K562 (cell line): ENCODE data around the gene AIF1L. TPM values are rescaled to one million over a fixed set of nuclear protein-coding genes. Genes with fewer than 3 reads are reported as not detected.

ENCODE experiments used
- ATAC-seq: fragments of 200-7000 bp; cut with Tn5 transposase; 3 replicates; pipeline ENCODE4 v1.9.1; 2020; ENCODE audit warnings: moderate library complexity
- BruUV-seq: library from RNA; stranded (reverse); fragments of 400-500 nt; replicated peaks from 2 replicates; lab custom pipeline; 2021; lab: Mats Ljungman, UMichigan
- CTCF ChIA-PET: fragments of 300-600 bp; formaldehyde crosslinking; extraction: SDS; loops from one replicate; lab custom pipeline; 2021; ENCODE audit warnings: low intra/inter-chr PET ratio; lab: Yijun Ruan, JAX
- POLR2A ChIA-PET: fragments of 300-600, 350-650 bp; sonication (Branson Sonifier 250); formaldehyde crosslinking; extraction: SDS; loops from one replicate; lab custom pipeline; 2021; ENCODE audit warnings: antibody characterized with exemption, inconsistent platforms; lab: Yijun Ruan, JAX
- DNase-seq, 4 experiments: peaks; one replicate each; pipeline versions ENCODE4 v3.0.0 to v3.0.0-alpha.2; 2011 to 2018; ENCODE audit warnings: low spot score in 3 of 4, mixed read lengths in 3 of 4; ENCODE audit errors: extremely low read depth in 1 of 4
- FAIRE-seq: peaks from 2 replicates; lab custom pipeline; 2011; peaks lifted over from hg19 to GRCh38; lab: Jason Lieb, UNC
- H2AFZ ChIP-seq: 2 replicates; pipeline ENCODE4 v1.6.0; 2011; ENCODE audit warnings: low read depth, low read length, control low read depth, inconsistent platforms
- H3K27ac ChIP-seq: fragments of 200-600 bp; 3 replicates; pipeline ENCODE4 v1.8.0; 2011; ENCODE audit warnings: low read depth, mild to moderate bottlenecking, control low read depth, inconsistent platforms, low read length, moderate library complexity, mixed read lengths; ENCODE audit errors: extremely low read depth
- H3K27me3 ChIP-seq, 2 experiments: fragments of 300-600 bp in 1 of 2; 2 replicates in 1 of 2; 3 replicates in 1 of 2; pipeline versions ENCODE4 v1.6.0 to v1.8.0; 2011; ENCODE audit warnings: inconsistent platforms in 2 of 2, low read length in 2 of 2, mild to moderate bottlenecking in 1 of 2, mixed read lengths in 1 of 2, moderate library complexity in 1 of 2; ENCODE audit not compliant: control insufficient read depth in 2 of 2, insufficient read depth in 2 of 2
- H3K36me3 ChIP-seq: fragments of 300-600 bp; 3 replicates; pipeline ENCODE4 v1.8.0; 2011; ENCODE audit warnings: mild to moderate bottlenecking, low read length, inconsistent platforms; ENCODE audit not compliant: control insufficient read depth, insufficient read depth
- H3K4me1 ChIP-seq, 2 experiments: fragments of 200-600 bp in 1 of 2; replicated peaks in 1 of 2; 2 replicates in 1 of 2; 3 replicates in 1 of 2; pipeline versions ENCODE4 v1.5.1 to v1.8.0; 2011; ENCODE audit warnings: inconsistent platforms in 2 of 2, low read length in 2 of 2, mild to moderate bottlenecking in 1 of 2, mixed read lengths in 1 of 2, moderate library complexity in 1 of 2; ENCODE audit not compliant: control insufficient read depth in 2 of 2, insufficient read depth in 2 of 2
- H3K4me2 ChIP-seq: 2 replicates; pipeline ENCODE4 v1.6.1; 2011; ENCODE audit warnings: low read length, control low read depth, inconsistent platforms, mixed read lengths; ENCODE audit not compliant: insufficient read depth
- H3K4me3 ChIP-seq: fragments of 200-600 bp; sonication (generic), shearing (Covaris generic); 2 replicates; pipeline ENCODE4 v1.5.1; 2016; ENCODE audit warnings: control low read depth, inconsistent platforms
- H3K79me2 ChIP-seq: fragments of 200-600 bp; 3 replicates; pipeline ENCODE4 v1.8.0; 2011; ENCODE audit warnings: low read length, inconsistent platforms; ENCODE audit not compliant: control insufficient read depth, insufficient read depth
- H3K9ac ChIP-seq, 2 experiments: 2 replicates each; pipeline versions ENCODE4 v1.6.0 to v1.6.1; 2011; ENCODE audit warnings: low read depth in 2 of 2, low read length in 2 of 2, control low read depth in 1 of 2, inconsistent platforms in 1 of 2, mild to moderate bottlenecking in 1 of 2, mixed read lengths in 1 of 2; ENCODE audit not compliant: insufficient read depth in 1 of 2
- H3K9me1 ChIP-seq: one replicate; pipeline ENCODE4 v1.6.0; 2011; ENCODE audit warnings: inconsistent platforms, mild to moderate bottlenecking, low read length, moderate library complexity; ENCODE audit not compliant: control insufficient read depth, insufficient read depth
- H3K9me3 ChIP-seq: replicated peaks from 2 replicates; pipeline ENCODE4 v1.5.1; 2011; ENCODE audit warnings: low read depth, low read length, inconsistent platforms; ENCODE audit not compliant: control insufficient read depth, insufficient read depth
- H4K20me1 ChIP-seq: replicated peaks from 2 replicates; pipeline ENCODE4 v1.6.1; 2011; ENCODE audit warnings: low read length, inconsistent platforms, mixed read lengths; ENCODE audit not compliant: control insufficient read depth, insufficient read depth
- KAT7 ChIP-seq: sonication (generic); formaldehyde crosslinking; IDR thresholded peaks from 2 replicates; pipeline ENCODE4 v1.8.0; 2022; ENCODE audit warnings: missing genetic modification reagents, mild to moderate bottlenecking, borderline replicate concordance
- MYC ChIP-seq, 2 experiments: fragments of 250-450 bp in 1 of 2; sonication (Bioruptor Pico) in 1 of 2; IDR thresholded peaks; 2 replicates each; pipeline versions ENCODE4 v1.5.1 to v1.6.1; 2012 to 2021; ENCODE audit warnings: low read depth in 2 of 2, borderline replicate concordance in 1 of 2, improper control_type of control experiment in 1 of 2, low read length in 1 of 2, mild to moderate bottlenecking in 1 of 2, moderate library complexity in 1 of 2
- PTBP1 ChIP-seq: fragments of 200-400 bp; formaldehyde crosslinking; IDR thresholded peaks from 2 replicates; pipeline ENCODE4 v1.6.1; 2017; ENCODE audit warnings: low read depth, low read length
- RREB1 ChIP-seq: fragments of 250-450 bp; sonication (Bioruptor Pico); IDR thresholded peaks from 2 replicates; pipeline ENCODE4 v1.4.0; 2020
- ZFP30 ChIP-seq: fragments of 250-450 bp; sonication (Bioruptor Pico); IDR thresholded peaks from 2 replicates; pipeline ENCODE4 v1.8.0; 2022; ENCODE audit warnings: moderate library complexity, mild to moderate bottlenecking, inconsistent platforms, borderline replicate concordance
- ZNF407 ChIP-seq: fragments of 450-650 bp; IDR thresholded peaks from 2 replicates; pipeline ENCODE4 v1.6.1; 2016; ENCODE audit warnings: low read depth
- WGBS: fragments of 100-300 bp; shearing (Covaris generic); methylation state at CpG from one replicate; pipeline ENCODE4 v1.1.6; 2016; ENCODE audit warnings: low coverage, mixed read lengths; ENCODE audit not compliant: insufficient coverage; ENCODE audit errors: missing lambda C conversion rate; 5-methylcytosine and 5-hydroxymethylcytosine counted together
- in situ Hi-C: fragments of 300-500 bp; cut with MboI; formaldehyde crosslinking; loops from 4 replicates; pipeline ENCODE4 v1.15.0; 2018; ENCODE audit warnings: inconsistent platforms, mixed read lengths
- intact Hi-C: fragments of 100-400 bp; cut with micrococcal nuclease; formaldehyde crosslinking; loops from 2 replicates; pipeline ENCODE4 v1.14.2; 2022
- polyA plus RNA-seq, 8 experiments: library from polyadenylated mRNA; depleted of rRNA in 4 of 8; stranded (reverse) in 5 of 8; unstranded in 3 of 8; fragments of >200 nt; fragmentation: Nextera tagmentation in 2 of 8; fragmentation: Illumina TruSeq in 1 of 8; extraction: Ambion mirVana in 2 of 8; extraction: Trizol in 1 of 8; gene quantifications; 2 replicates each; pipeline versions ENCODE4 v1.2.1 to v1.2.3, GENCODE V29; 2011 to 2014; ENCODE audit warnings: inconsistent platforms in 1 of 8, missing spikeins in 1 of 8
- total RNA-seq, 7 experiments: library from RNA; depleted of rRNA in 6 of 7; stranded (reverse); fragments of >200 nt in 6 of 7; fragmentation: Illumina TruSeq in 2 of 7; extraction: Trizol in 2 of 7; gene quantifications; 2 replicates each; pipeline versions ENCODE4 v1.2.1 to v1.2.3, GENCODE V29; 2011 to 2021; ENCODE audit warnings: low replicate concordance in 1 of 7

The AIF1L gene
- total and polyA plus RNA-seq, 9 of the 15 experiments (the other 6 are each of a cell fraction or from before 2014, with no cell fraction given) = 0.34 to 9.1 (median 1.3) TPM

- Histone ChIP-seq H3K4me2 (no peak overlapping the region), H3K4me1 (peaks cover 0 to 18% of the 10 kb centered on the region in 2 experiments; a peak in 2 of 5 replicates), H4K20me1 (peaks cover 33% of the 10 kb centered on the region), H3K9me3 (no peaks in the 10 kb centered on the region), H2AFZ (no peak overlapping the region), H3K4me3 (no peak overlapping the region), H3K27ac (no peak overlapping the region), H3K36me3 (no peaks in the 10 kb centered on the region), H3K9ac (0 out of 4 replicates have a peak overlapping the region, but pooled peaks of 1 of the 2 experiments have one; percentile 1), H3K27me3 (peaks cover 89 to 98% of the 10 kb centered on the region in 2 experiments), H3K79me2 (no peaks in the 10 kb centered on the region), H3K9me1 (peaks cover 6% of the 10 kb centered on the region)
- ChIA-PET CTCF (interaction anchor here (0.6 kb wide), 1 partner anchor 54 kb away, joined by 3 read pairs; no protein-coding TSS in a partner anchor), POLR2A (interaction anchor here (0.8 to 99.3 kb wide), 7 partner anchors 15 to 794 kb away, joined by 3 to 3336 read pairs (median 7); partner anchors contain the start of genes AIF1L and NUP214)
- 3% methylated on average over 24 of the region's 25 CpGs for WGBS
- intact Hi-C loops = loop anchor here (5.0 kb wide), 1 partner anchor 165 kb away; the partner anchor contains the start of gene FAM78A
- FAIRE-seq = no peak
- peak in 1 of 4 experiments; percentile 63 for DNase-seq
- in situ Hi-C loops = no loop called here
- no TSS peak for BruUV-seq
- no peak; the same call in 2 of the 3 replicates for ATAC-seq
- TF ChIP-seq KAT7 (CRISPR knock-in tag) = no peak
- TF ChIP-seq PTBP1 = no peak
- TF ChIP-seq ZFP30 = no peak
- no peak for TF ChIP-seq RREB1 (CRISPR knock-in tag)
- TF ChIP-seq MYC (IDR thresholded peaks at IDR 0.05; ENCODE audit: low read depth, low read length) = no peak
- no peak for TF ChIP-seq MYC (CRISPR knock-in tag; IDR thresholded peaks at IDR 0.05; ENCODE audit: borderline replicate concordance, low read depth)
- TF ChIP-seq ZNF407 = no peak
These were observed 15.6 kb downstream of the AIF1L start for GRCh38 chr9:131111854-131112311.
